Gastroesophageal sphincter (tissue), 4 donors: Measurements from ENCODE around the gene NLRC3. TPM values are rescaled to one million over a fixed set of nuclear protein-coding genes. Genes with fewer than 3 reads are reported as not detected.

ENCODE experiments used
- ATAC-seq: fragments of 150-250 bp; one replicate; pipeline ENCODE4 v1.9.1; 2016; ENCODE audit warnings: mild to moderate bottlenecking, moderate library complexity
- H3K27ac ChIP-seq, 4 donors: fragments of 200-600 bp; sonication (generic) in 3 of 4; 1 replicate in 3 of 4; 2 replicates in 1 of 4; pipeline ENCODE4 v1.5.1; 2016 to 2019
- H3K27me3 ChIP-seq: fragments of 200-600 bp; sonication (generic); one replicate; pipeline ENCODE4 v1.5.1; 2019
- H3K36me3 ChIP-seq, 2 donors: fragments of 200-600 bp; sonication (generic); one replicate each; pipeline ENCODE4 v1.5.1; 2019; ENCODE audit warnings: control low read depth in 1 of 2
- H3K4me1 ChIP-seq, 3 donors: fragments of 200-600 bp; sonication (generic); 1 replicate in 2 of 3; 2 replicates in 1 of 3; pipeline ENCODE4 v1.5.1; 2016 to 2019; ENCODE audit warnings: control low read depth in 2 of 3
- H3K4me3 ChIP-seq, 2 donors: fragments of 200-600 bp; sonication (generic); one replicate each; pipeline ENCODE4 v1.5.1; 2019; ENCODE audit warnings: mild to moderate bottlenecking in 1 of 2, moderate library complexity in 1 of 2
- H3K9me3 ChIP-seq, 3 donors: fragments of 200-600 bp; sonication (generic); one replicate each; pipeline ENCODE4 v1.5.1; 2017 to 2019; ENCODE audit warnings: control low read depth in 2 of 3
- EP300 ChIP-seq: sonication (generic); formaldehyde crosslinking; IDR thresholded peaks from one replicate; pipeline ENCODE4 v1.6.1; 2017; ENCODE audit warnings: antibody characterized with exemption, mild to moderate bottlenecking
- POLR2A ChIP-seq, 2 donors: fragments of 450-650 bp; IDR thresholded peaks; one replicate each; pipeline ENCODE4 v1.6.1; 2017; ENCODE audit warnings: antibody characterized with exemption in 2 of 2, mild to moderate bottlenecking in 2 of 2, moderate library complexity in 1 of 2
- POLR2AphosphoS5 ChIP-seq: sonication (generic); formaldehyde crosslinking; IDR thresholded peaks from one replicate; pipeline ENCODE4 v1.6.1; 2017; ENCODE audit warnings: antibody characterized with exemption
- WGBS, 2 donors: methylation state at CpG; one replicate each; pipeline ENCODE4 v1.1.5; 2018; ENCODE audit warnings: low coverage in 1 of 2; 5-methylcytosine and 5-hydroxymethylcytosine counted together
- total RNA-seq, 4 donors: library from RNA; depleted of rRNA; stranded (reverse); fragments of >200 nt; gene quantifications; one replicate each; pipeline ENCODE4 v1.1.0, GENCODE V29; 2016
- TF ChIP-seq, protein P1 (sequence below), 4 experiments: fragments of 200-600 bp in 2 of 4; fragments of 450-650 bp in 2 of 4; sonication (generic) in 1 of 4; IDR thresholded peaks; one replicate each; pipeline ENCODE4 v1.5.1; 2017 to 2019; ENCODE audit warnings: antibody characterized with exemption in 4 of 4, mild to moderate bottlenecking in 2 of 4, moderate library complexity in 2 of 4

NLRC3 gene
- total RNA-seq, 4 donors from 2014 or later, result 1.1 to 5.8 (median 1.4) TPM

DNA sequence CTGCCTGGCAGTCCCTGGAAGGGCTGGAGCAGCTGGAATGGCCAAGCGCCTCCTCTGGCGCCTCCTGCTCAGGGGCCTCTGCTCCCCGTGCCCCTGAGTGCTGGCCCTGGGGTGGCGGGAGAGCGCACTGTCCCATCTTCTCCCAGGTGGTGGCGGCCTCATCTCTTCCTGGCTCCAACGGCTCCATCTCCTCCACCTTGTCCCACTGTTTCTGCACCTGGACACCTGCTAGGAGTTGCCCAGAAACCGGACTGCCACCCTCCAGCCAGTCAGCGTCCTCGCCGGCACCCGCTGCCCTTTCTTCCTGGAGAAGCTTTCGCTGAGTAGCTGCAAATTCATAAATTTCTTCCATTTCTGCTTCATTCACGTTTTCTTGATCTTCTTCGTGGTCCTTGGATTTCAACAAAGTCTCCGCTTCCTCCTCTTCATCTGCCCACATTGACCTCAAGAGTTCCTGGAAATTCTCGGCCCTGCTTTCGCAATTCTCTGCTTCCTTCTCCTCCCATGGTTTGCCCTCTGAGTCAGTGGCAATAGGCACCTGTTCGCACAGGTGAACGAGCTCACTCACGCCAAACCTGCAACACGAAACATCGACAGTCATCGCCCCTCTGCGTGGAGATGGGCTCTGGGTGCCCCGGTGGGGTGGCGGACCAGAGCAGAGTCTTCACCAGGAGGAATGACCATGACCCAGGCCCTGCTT, 13.7 kb upstream of the NLRC3 start:
- no peak for ATAC-seq
- no peaks in the 10 kb centered on the region for H3K27me3 ChIP-seq
- H3K4me1 ChIP-seq, result no peaks in the 10 kb centered on the region
- 87 to 89% methylated on average over 17 of the region's 27 CpGs for WGBS, 2 donors
- peaks cover 0 to 76% of the 10 kb centered on the region in 2 donors for H3K36me3 ChIP-seq
- no peak overlapping the region for H3K27ac ChIP-seq
- no peaks in the 10 kb centered on the region for H3K9me3 ChIP-seq
- no peak overlapping the region for H3K4me3 ChIP-seq
- TF ChIP-seq POLR2A (IDR thresholded peaks at IDR 0.05) (no peak), POLR2AphosphoS5 (no peak), EP300 (no peak)
- TF ChIP-seq, protein P1, sequence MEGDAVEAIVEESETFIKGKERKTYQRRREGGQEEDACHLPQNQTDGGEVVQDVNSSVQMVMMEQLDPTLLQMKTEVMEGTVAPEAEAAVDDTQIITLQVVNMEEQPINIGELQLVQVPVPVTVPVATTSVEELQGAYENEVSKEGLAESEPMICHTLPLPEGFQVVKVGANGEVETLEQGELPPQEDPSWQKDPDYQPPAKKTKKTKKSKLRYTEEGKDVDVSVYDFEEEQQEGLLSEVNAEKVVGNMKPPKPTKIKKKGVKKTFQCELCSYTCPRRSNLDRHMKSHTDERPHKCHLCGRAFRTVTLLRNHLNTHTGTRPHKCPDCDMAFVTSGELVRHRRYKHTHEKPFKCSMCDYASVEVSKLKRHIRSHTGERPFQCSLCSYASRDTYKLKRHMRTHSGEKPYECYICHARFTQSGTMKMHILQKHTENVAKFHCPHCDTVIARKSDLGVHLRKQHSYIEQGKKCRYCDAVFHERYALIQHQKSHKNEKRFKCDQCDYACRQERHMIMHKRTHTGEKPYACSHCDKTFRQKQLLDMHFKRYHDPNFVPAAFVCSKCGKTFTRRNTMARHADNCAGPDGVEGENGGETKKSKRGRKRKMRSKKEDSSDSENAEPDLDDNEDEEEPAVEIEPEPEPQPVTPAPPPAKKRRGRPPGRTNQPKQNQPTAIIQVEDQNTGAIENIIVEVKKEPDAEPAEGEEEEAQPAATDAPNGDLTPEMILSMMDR (IDR thresholded peaks at IDR 0.05), result no peak

DNA sequence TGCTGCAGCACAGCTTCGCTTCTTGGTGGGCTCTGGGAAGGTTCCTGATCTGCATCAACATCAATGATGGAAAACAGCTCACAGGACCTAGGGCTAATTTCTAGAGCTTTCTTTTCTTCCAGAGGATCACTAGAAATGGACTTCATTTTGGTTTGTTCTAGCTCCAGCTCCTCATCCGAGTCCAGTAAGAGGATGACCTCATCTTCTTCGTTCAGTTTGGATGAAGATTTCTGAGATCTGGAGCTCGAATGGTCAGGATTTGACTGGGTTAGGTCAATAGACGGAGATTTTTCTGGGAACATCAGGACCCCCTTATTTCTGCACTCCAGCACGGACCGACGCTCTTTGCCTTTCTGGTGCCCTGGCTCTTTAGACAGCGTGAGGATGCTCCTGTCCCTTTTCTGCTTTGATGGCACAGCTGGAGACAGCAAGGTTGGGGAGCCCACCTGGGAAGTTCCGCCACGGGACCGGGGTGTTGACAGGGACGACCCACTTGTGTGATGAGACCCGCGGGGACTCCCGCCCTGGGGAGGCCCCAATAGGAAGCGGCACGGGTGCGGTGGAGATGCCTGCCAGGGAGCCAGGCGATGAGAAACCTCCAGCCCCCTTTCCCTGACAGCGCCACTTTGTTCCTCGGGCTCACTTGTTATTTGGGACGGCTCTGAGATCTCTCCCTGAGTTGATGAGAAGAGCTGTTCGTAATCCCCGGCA, 12.9 kb upstream of the NLRC3 start:
- H3K36me3 ChIP-seq, result peaks cover 0 to 68% of the 10 kb centered on the region in 2 donors
- no peak overlapping the region for H3K4me3 ChIP-seq
- H3K9me3 ChIP-seq, result no peaks in the 10 kb centered on the region
- no peaks in the 10 kb centered on the region for H3K4me1 ChIP-seq
- TF ChIP-seq EP300, result no peak
- no peak for TF ChIP-seq POLR2A (IDR thresholded peaks at IDR 0.05)
- no peak for TF ChIP-seq POLR2AphosphoS5
- TF ChIP-seq, protein P1 (IDR thresholded peaks at IDR 0.05), result no peak
- H3K27me3 ChIP-seq, result no peaks in the 10 kb centered on the region
- H3K27ac ChIP-seq, result no peak overlapping the region
- no peak for ATAC-seq
- WGBS, 2 donors, result 88 to 90% methylated on average over 4 to 6 of the region's 25 CpGs

DNA sequence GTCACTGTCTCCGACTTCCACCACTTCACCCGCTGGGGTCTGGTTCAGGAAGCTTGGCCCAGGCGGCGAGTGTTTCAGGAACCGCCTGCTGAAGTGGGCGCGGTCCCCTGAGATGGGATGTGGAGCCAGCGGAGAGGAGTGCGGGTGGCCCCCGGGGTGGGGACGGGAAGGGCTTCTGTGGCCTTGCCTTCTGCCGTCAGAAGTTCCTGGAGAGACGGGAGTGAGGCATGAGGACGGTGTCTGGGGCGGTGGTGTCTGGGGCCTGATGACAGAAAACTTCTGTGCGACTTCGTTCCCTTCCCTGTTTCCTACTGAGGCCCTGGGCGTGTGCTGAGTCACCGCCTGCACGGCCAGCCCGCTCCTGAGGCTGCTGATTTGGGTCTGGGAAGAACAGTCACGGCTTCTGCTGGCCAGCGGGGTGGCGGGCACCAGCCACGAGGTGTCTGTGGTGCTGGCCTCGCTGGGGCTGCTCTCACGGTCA, 12.3 kb upstream of the NLRC3 start:
- H3K4me3 ChIP-seq, result no peak overlapping the region
- no peaks in the 10 kb centered on the region for H3K27me3 ChIP-seq
- no peak overlapping the region for H3K27ac ChIP-seq
- no peaks in the 10 kb centered on the region for H3K4me1 ChIP-seq
- TF ChIP-seq, protein P1 (IDR thresholded peaks at IDR 0.05), result no peak
- TF ChIP-seq POLR2A (IDR thresholded peaks at IDR 0.05) (no peak), POLR2AphosphoS5 (no peak), EP300 (no peak)
- H3K9me3 ChIP-seq, result no peaks in the 10 kb centered on the region
- peak; percentile 26 for ATAC-seq
- H3K36me3 ChIP-seq, result peaks cover 0 to 65% of the 10 kb centered on the region in 2 donors
- 100% methylated on average over 1 of the region's 27 CpGs; no CpG with 5 or more reads in 1 of the 2 donors for WGBS, 2 donors

DNA sequence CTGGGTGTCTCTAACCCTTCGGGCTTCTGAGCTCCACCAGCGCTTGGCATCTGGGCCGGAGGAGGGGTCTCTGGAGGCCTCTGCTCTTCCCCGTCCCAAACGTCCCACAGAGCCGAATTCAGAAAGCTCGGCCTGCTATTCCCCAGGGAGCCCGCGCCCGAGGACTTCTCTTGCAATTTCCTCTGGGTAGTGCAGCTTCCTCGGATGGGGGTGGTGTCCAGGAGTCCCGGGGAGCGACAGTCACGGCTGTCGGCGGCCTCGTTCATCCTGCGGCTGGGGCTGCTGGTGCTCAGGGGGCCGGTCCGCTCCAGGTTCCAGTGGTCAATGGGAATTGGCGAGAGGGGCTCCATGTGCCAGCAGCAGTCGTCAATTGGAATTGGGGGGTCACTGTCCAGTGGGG, 11.8 kb upstream of the NLRC3 start:
- 97 to 100% methylated on average over 1 to 6 of the region's 22 CpGs for WGBS, 2 donors
- ATAC-seq, result no peak
- H3K9me3 ChIP-seq, result no peaks in the 10 kb centered on the region
- H3K36me3 ChIP-seq, result peaks cover 0 to 65% of the 10 kb centered on the region in 2 donors
- TF ChIP-seq POLR2A (IDR thresholded peaks at IDR 0.05) (no peak), POLR2AphosphoS5 (no peak), EP300 (no peak)
- TF ChIP-seq, protein P1 (IDR thresholded peaks at IDR 0.05), result no peak
- H3K27ac ChIP-seq, result no peak overlapping the region
- H3K4me1 ChIP-seq, result no peaks in the 10 kb centered on the region
- H3K27me3 ChIP-seq, result no peaks in the 10 kb centered on the region
- H3K4me3 ChIP-seq, result no peak overlapping the region
